Cardiac fibroblast (primary cell): ENCODE data around the gene MARK2.

ENCODE experiments used
- DNase-seq, 2 donors: peaks; one replicate each; pipeline versions ENCODE4 v3.0.0 to v3.0.0-alpha.2; 2010; ENCODE audit warnings: low read depth in 2 of 2
- H3K4me3 ChIP-seq, 2 donors: replicated peaks in 1 of 2; 1 replicate in 1 of 2; 2 replicates in 1 of 2; pipeline ENCODE4 v1.5.1; 2011; ENCODE audit warnings: low read depth in 2 of 2, low read length in 2 of 2, mild to moderate bottlenecking in 2 of 2, moderate library complexity in 1 of 2
- CTCF ChIP-seq: IDR thresholded peaks from one replicate; pipeline ENCODE4 v1.5.1; 2011; ENCODE audit warnings: low read depth, mild to moderate bottlenecking, low read length, inconsistent platforms

Gene MARK2

DNA sequence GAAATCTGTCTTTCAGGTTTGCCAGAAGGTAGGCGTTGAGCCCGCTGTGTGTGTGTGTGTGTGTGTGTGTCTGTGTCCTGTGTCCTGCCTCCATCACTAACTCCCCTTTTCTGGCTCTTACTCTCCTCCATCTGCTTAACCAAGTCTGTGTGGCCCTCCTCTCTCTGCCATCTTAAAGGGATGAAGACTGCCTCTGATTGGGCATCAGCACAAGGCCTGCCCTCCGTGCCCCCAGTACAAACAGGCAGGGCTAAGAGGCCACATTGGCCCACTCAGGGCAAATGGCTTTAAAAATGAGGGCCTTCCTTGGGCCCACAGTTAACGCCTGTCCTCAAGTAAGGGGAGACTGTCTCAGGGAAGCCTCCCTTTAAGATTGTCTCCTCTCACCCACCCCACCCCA is 67.2 kb downstream of the MARK2 start:
- no peak for DNase-seq
- no peak overlapping the region for H3K4me3 ChIP-seq
- TF ChIP-seq CTCF: no peak

DNA sequence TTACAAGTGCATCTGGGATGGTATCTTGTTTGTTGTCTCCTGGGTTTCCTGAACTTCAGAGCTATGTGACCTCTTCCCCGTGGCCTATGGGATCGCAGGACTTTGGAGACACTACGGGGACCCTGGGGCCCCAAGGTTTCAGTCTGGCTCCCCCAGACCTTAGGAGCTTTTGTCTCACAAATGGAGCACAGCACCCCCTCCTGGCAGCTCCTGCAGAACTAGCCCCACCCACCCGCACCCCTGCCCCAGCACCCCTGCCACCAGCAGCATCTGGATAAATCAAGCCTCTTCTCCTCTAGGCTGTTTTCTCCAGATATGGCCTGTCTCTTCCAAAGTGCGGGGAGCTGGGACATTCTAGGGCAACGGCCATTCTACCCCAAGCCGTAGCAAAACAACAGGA is 67.7 kb downstream of the MARK2 start:
- no peak overlapping the region for H3K4me3 ChIP-seq
- DNase-seq: peak; percentile 33 to 39
- TF ChIP-seq CTCF: no peak

GRCh38 chr11:63907063-63907462 is 68.2 kb downstream of the MARK2 start:
- no peak overlapping the region for H3K4me3 ChIP-seq
- TF ChIP-seq CTCF: no peak
- no peak for DNase-seq

GRCh38 chr11:63907808-63908530 is 69.1 kb downstream of the MARK2 start:
- TF ChIP-seq CTCF: no peak
- DNase-seq: no peak
- no peak overlapping the region for H3K4me3 ChIP-seq

DNA sequence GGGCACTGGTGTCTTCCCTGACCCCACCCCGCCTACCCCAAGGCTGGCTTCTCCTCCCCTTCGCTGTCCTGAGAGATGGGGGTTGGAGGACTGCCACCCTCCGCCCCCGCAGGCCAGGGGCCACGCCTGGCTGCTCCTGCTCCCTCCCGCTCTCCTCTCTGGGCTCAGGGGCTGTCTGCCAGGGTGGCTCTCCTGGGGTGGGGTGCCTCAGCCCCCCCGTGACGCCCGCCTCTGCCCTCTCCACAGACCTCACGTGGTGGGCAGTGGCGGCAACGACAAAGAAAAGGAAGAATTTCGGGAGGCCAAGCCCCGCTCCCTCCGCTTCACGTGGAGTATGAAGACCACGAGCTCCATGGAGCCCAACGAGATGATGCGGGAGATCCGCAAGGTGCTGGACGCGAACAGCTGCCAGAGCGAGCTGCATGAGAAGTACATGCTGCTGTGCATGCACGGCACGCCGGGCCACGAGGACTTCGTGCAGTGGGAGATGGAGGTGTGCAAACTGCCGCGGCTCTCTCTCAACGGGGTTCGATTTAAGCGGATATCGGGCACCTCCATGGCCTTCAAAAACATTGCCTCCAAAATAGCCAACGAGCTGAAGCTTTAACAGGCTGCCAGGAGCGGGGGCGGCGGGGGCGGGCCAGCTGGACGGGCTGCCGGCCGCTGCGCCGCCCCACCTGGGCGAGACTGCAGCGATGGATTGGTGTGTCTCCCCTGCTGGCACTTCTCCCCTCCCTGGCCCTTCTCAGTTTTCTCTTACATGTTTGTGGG is 69.9 kb downstream of the MARK2 start:
- H3K4me3 ChIP-seq: no peak overlapping the region
- TF ChIP-seq CTCF: no peak
- no peak for DNase-seq

DNA sequence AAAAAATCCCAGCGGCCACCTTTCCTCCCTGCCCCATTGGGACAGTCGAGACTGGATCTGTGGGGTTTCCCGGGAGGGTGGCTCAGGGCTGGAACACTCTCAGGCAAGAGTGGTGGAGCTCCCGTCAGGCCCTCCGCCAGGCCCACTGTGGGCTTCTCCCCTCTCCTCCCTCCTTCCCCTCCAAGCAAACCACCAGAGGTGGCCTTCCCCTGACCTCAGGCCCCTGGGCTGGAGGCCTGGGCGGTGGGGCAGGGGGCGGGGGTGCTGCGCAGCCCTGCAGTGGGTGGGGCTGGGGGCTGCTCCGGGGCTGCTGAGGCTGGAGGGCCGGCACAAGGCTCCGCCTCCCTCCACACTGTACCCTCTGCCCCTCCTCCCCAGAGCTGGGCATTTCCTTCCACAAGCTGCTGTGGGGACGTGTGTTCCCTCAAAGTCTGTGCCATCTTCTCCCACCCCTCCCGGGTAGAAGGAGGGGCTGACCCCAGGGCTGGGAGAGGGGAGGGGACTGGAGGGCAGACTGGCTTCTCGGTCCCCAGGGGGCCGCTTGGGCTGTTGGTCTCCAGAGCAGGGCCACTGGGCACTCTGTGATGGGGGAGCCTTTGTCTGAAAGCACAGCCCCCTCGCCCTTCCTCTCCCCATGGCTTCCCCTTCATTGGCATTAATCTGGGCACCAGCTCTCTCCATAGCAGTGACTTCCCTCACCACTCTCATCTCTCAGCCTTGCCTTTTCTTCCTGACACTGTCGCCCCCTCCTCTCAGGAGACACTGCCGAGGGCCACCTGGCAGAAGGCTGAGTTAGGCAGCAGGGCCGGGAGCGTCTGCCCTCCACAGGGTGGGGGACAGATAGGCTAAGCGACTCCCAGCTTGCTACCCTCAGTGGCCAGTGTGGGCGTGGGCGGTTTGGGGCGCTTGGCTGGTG is 70.9 kb downstream of the MARK2 start:
- no peak for DNase-seq

More for the DNA sequence above, 70.9 kb downstream of the MARK2 start:
- no peak overlapping the region for H3K4me3 ChIP-seq
- no peak for TF ChIP-seq CTCF
